GM12878 (cell line): ENCODE data around the gene LRRC31. TPM values are rescaled to one million over a fixed set of nuclear protein-coding genes. Genes with fewer than 3 reads are reported as not detected.
A peak's percentile ranks its signal among the peaks of the same experiment; 100 is the strongest.

Experiments used
- ATAC-seq: fragments of 200-7000 bp; cut with Tn5 transposase; 3 replicates; pipeline ENCODE4 v1.9.1; 2020; ENCODE audit warnings: mild to moderate bottlenecking, moderate library complexity
- BruUV-seq: library from RNA; stranded (reverse); fragments of 400-500 nt; replicated peaks from 2 replicates; lab custom pipeline; 2021; lab: Mats Ljungman, UMichigan
- CTCF ChIA-PET: fragments of 300-600 bp; sonication (Branson Sonifier 250); formaldehyde crosslinking; extraction: SDS; loops from one replicate; lab custom pipeline; 2021; ENCODE audit warnings: inconsistent platforms; lab: Yijun Ruan, JAX
- POLR2A ChIA-PET: fragments of 350-600 bp; formaldehyde crosslinking; extraction: SDS; loops from one replicate; lab custom pipeline; 2021; ENCODE audit warnings: inconsistent platforms; lab: Charles Lee
- RAD21 ChIA-PET: fragments of 300-600 bp; sonication (Branson Sonifier 250); formaldehyde crosslinking; loops from one replicate; lab custom pipeline; 2023; ENCODE audit warnings: antibody characterized with exemption; ENCODE audit not compliant: unreplicated experiment; lab: Charles Lee
- SMC1A ChIA-PET: fragments of 300-600 bp; sonication (Branson Sonifier 250); formaldehyde crosslinking; loops from one replicate; lab custom pipeline; 2023; ENCODE audit not compliant: unreplicated experiment, uncharacterized antibody; lab: Charles Lee
- DNase-seq: peaks from one replicate; pipeline ENCODE4 v3.0.0-alpha.2; 2011; ENCODE audit warnings: low read depth, low spot score
- FAIRE-seq: peaks from 3 replicates; lab custom pipeline; 2011; peaks lifted over from hg19 to GRCh38; lab: Jason Lieb, UNC
- H2AFZ ChIP-seq: 2 replicates; pipeline ENCODE4 v1.6.0; 2011; ENCODE audit warnings: low read depth, low read length, control low read depth; ENCODE audit not compliant: control insufficient read depth
- H3K27ac ChIP-seq: 2 replicates; pipeline ENCODE4 v1.5.1; 2011; ENCODE audit warnings: control low read depth; ENCODE audit not compliant: control insufficient read depth, insufficient read depth
- H3K27me3 ChIP-seq, 2 experiments: replicated peaks in 1 of 2; 2 replicates each; pipeline versions ENCODE4 v1.6.0 to v1.6.1; 2011; ENCODE audit warnings: low read length in 1 of 2; ENCODE audit not compliant: control insufficient read depth in 2 of 2, insufficient read depth in 2 of 2
- H3K36me3 ChIP-seq, 2 experiments: 2 replicates each; pipeline ENCODE4 v1.5.1; 2011; ENCODE audit warnings: low read length in 1 of 2; ENCODE audit not compliant: control insufficient read depth in 2 of 2, insufficient read depth in 2 of 2
- H3K4me1 ChIP-seq: 2 replicates; pipeline ENCODE4 v1.6.1; 2011; ENCODE audit warnings: mild to moderate bottlenecking, low read length, moderate library complexity, mixed read lengths; ENCODE audit not compliant: control insufficient read depth, insufficient read depth
- H3K4me2 ChIP-seq: 2 replicates; pipeline ENCODE4 v1.6.0; 2011; ENCODE audit warnings: control low read depth; ENCODE audit not compliant: control insufficient read depth, insufficient read depth
- H3K4me3 ChIP-seq: fragments of 200-600 bp; sonication (generic); 2 replicates; pipeline ENCODE4 v1.5.1; 2016
- H3K79me2 ChIP-seq: 2 replicates; pipeline ENCODE4 v1.6.0; 2011; ENCODE audit warnings: low read length; ENCODE audit not compliant: control insufficient read depth, insufficient read depth
- H3K9ac ChIP-seq: 2 replicates; pipeline ENCODE4 v1.8.0; 2011; ENCODE audit warnings: low read length, control low read depth, mixed read lengths; ENCODE audit not compliant: control insufficient read depth, insufficient read depth
- H3K9me3 ChIP-seq: replicated peaks from 3 replicates; pipeline ENCODE4 v1.5.1; 2011; ENCODE audit warnings: mild to moderate bottlenecking, low read length; ENCODE audit not compliant: control insufficient read depth, insufficient read depth
- H4K20me1 ChIP-seq: 2 replicates; pipeline ENCODE4 v1.6.0; 2011; ENCODE audit not compliant: control insufficient read depth, insufficient read depth
- ASH2L ChIP-seq: fragments of 300-600, 200-600 bp; sonication (generic); IDR thresholded peaks from 2 replicates; pipeline ENCODE4 v1.6.1; 2017; ENCODE audit warnings: low read depth, mild to moderate bottlenecking, borderline replicate concordance
- ATF3 ChIP-seq: IDR thresholded peaks from 2 replicates; pipeline ENCODE4 v1.6.1; 2011; ENCODE audit warnings: low read depth, mild to moderate bottlenecking, low read length, moderate library complexity, borderline replicate concordance; ENCODE audit errors: extremely low read depth
- BHLHE40 ChIP-seq, 2 experiments: fragments of 450-650 bp in 1 of 2; IDR thresholded peaks; 2 replicates each; pipeline ENCODE4 v1.6.1; 2011 to 2017; ENCODE audit warnings: low read depth in 2 of 2, borderline replicate concordance in 1 of 2, improper control_type of control experiment in 1 of 2, low read length in 1 of 2, mild to moderate bottlenecking in 1 of 2
- CHD1 ChIP-seq: IDR thresholded peaks from 2 replicates; pipeline ENCODE4 v1.6.1; 2012; ENCODE audit warnings: low read depth, low read length, improper control_type of control experiment
- NR2C1 ChIP-seq: fragments of 450-650 bp; IDR thresholded peaks from 2 replicates; pipeline ENCODE4 v1.6.1; 2017; ENCODE audit warnings: antibody characterized with exemption, mild to moderate bottlenecking, moderate library complexity
- POLR2A ChIP-seq: IDR thresholded peaks from 2 replicates; pipeline ENCODE4 v1.6.1; 2011; ENCODE audit warnings: low read depth, mild to moderate bottlenecking, low read length
- RAD51 ChIP-seq: fragments of 450-650 bp; IDR thresholded peaks from 2 replicates; pipeline ENCODE4 v1.6.1; 2016; ENCODE audit warnings: moderate library complexity, mild to moderate bottlenecking, inconsistent platforms
- TCF12 ChIP-seq: IDR thresholded peaks from 2 replicates; pipeline ENCODE4 v1.6.1; 2011; ENCODE audit warnings: low read depth, mild to moderate bottlenecking, low read length
- ZZZ3 ChIP-seq: IDR thresholded peaks from 2 replicates; pipeline ENCODE4 v1.6.1; 2011; ENCODE audit warnings: low read depth; ENCODE audit not compliant: control insufficient read depth, insufficient read length
- WGBS: methylation state at CpG from one replicate; pipeline ENCODE4 v1.1.6; 2016; ENCODE audit warnings: low lambda C conversion rate; ENCODE audit not compliant: insufficient replicate concordance, insufficient coverage; ENCODE audit errors: missing lambda C conversion rate; 5-methylcytosine and 5-hydroxymethylcytosine counted together
- in situ Hi-C: fragments of 300-500 bp; cut with MboI; formaldehyde crosslinking; loops from 9 replicates; pipeline ENCODE4 v1.14.3; 2018; ENCODE audit warnings: mixed read lengths
- intact Hi-C: fragments of 100-400 bp; cut with micrococcal nuclease; formaldehyde crosslinking; loops from one replicate; pipeline ENCODE4 v1.14.2; 2022; ENCODE audit not compliant: unreplicated experiment
- polyA plus RNA-seq, 11 experiments: library from polyadenylated mRNA; depleted of rRNA in 4 of 11; unstranded in 6 of 11; stranded (reverse) in 5 of 11; fragments of >200 nt; fragmentation: Nextera tagmentation in 4 of 11; fragmentation: Illumina TruSeq in 1 of 11; extraction: Ambion mirVana in 4 of 11; extraction: Trizol in 1 of 11; gene quantifications; 1 replicate in 1 of 11; 2 replicates in 10 of 11; pipeline versions ENCODE4 v1.2.1 to v1.2.3, GENCODE V29; 2011 to 2016; ENCODE audit warnings: inconsistent platforms in 2 of 11, missing spikeins in 2 of 11, low read depth in 1 of 11
- total RNA-seq, 4 experiments: library from RNA; depleted of rRNA in 3 of 4; stranded (reverse); fragments of >200 nt in 3 of 4; fragmentation: Illumina TruSeq in 1 of 4; extraction: Trizol in 1 of 4; gene quantifications; 2 replicates each; pipeline versions ENCODE4 v1.2.1 to v1.2.3, GENCODE V29; 2013 to 2021

The LRRC31 gene
- total and polyA plus RNA-seq, 10 of the 15 experiments (the other 5 are each of a cell fraction or from before 2014, with no cell fraction given): 0.04 to 0.06 (median 0.06) TPM; not detected in 7

DNA sequence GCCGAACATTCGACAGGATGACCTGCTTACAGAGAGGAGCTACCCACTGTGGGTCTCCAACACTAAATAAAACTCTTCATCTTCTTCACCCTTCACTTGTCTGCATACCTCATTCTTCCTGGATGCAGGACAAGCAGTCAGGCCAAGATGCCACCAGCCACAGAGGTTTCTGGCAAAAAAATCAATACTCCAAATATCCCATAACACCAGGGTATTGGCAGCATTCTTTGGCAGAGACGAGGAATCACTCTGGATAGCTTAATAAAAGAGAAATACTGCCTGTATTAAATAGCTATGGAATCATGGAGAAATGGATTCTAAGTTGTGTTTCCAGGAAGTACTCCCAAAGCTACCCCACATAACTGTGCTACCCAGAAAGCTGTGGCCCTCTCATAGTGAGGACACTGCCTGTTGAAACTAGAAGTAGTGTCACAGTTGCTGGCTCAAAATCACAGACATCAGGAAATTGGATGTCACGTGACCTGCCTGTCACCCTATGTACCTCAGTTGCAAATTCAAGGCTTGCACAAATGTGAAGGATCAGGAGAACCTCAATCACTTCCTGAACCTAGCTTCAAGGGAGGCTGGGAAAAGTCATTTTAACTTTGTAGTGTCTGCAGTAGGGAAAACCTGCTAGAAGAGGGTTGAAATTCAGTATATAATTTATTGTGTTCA, 11.0 kb upstream of the LRRC31 start:
- DNase-seq (no peak), FAIRE-seq (no peak), ATAC-seq (no peak)
- Histone ChIP-seq H3K27me3 (peaks cover 0 to 2% of the 10 kb centered on the region in 2 experiments; a peak in 1 of 4 replicates), H3K79me2 (no peaks in the 10 kb centered on the region), H3K9me3 (no peaks in the 10 kb centered on the region), H3K4me1 (peaks cover 4% of the 10 kb centered on the region), H3K4me2 (no peak overlapping the region), H4K20me1 (no peaks in the 10 kb centered on the region), H3K27ac (no peak overlapping the region), H3K36me3 (no peaks in the 10 kb centered on the region), H3K4me3 (no peak overlapping the region), H3K9ac (no peak overlapping the region), H2AFZ (no peak overlapping the region; the same call in 1 of the 2 replicates)
- ChIA-PET SMC1A (interaction anchor here (0.6 to 1.6 kb wide), 5 partner anchors 13 to 899 kb away, joined by 3 to 4 read pairs (median 3); partner anchors contain the start of gene SEC62), CTCF (interaction anchor here (0.7 to 1.2 kb wide), 2 partner anchors 11 to 151 kb away, joined by 3 read pairs; no protein-coding TSS in a partner anchor), POLR2A (interaction anchor here (0.5 kb wide), 1 partner anchor 520 kb away, joined by 5 read pairs; no protein-coding TSS in a partner anchor), RAD21 (no interaction called here)
- intact Hi-C loops: no loop called here
- no TSS peak for BruUV-seq
- TF ChIP-seq ASH2L (no peak), BHLHE40 (IDR thresholded peaks at IDR 0.05; ENCODE audit: borderline replicate concordance in 1 of 2, low read depth in 2 of 2, low read length in 1 of 2) (0 out of 4 replicates have a peak, but pooled peaks of 1 of the 2 experiments have one; percentile 16), ATF3 (no peak), ZZZ3 (no peak), RAD51 (peak; percentile 71; the same call in 1 of the 2 replicates), POLR2A (no peak), CHD1 (no peak), NR2C1 (no peak), TCF12 (no peak)
- 77% methylated on average over 4 of the region's 4 CpGs for WGBS
- in situ Hi-C loops: no loop called here
